HG02885 (cell line): ENCODE results near the gene CCDC50.

ENCODE experiments used
- ATAC-seq: cut with Tn5 transposase; IDR thresholded peaks from one replicate; pipeline ENCODE4 v1.9.1; 2021; ENCODE audit warnings: mild to moderate bottlenecking; ENCODE audit not compliant: unreplicated experiment, poor library complexity

CCDC50 gene

GRCh38 chr3:191345334-191345733 lies 16.1 kb downstream of the CCDC50 start:
- no peak for ATAC-seq

- no peak for ATAC-seq
Observed at GRCh38 chr3:191347228-191347627, 18.0 kb downstream of the CCDC50 start.

- no peak for ATAC-seq
Observed at GRCh38 chr3:191348098-191348497, 18.9 kb downstream of the CCDC50 start.

- ATAC-seq, result no peak
Observed at GRCh38 chr3:191350396-191351090, 21.3 kb downstream of the CCDC50 start.

GRCh38 chr3:191352014-191352413 lies 22.8 kb downstream of the CCDC50 start:
- ATAC-seq, result no peak

- no peak for ATAC-seq
Observed at GRCh38 chr3:191353022-191353777, 24.0 kb downstream of the CCDC50 start.

GRCh38 chr3:191355406-191355805 lies 26.2 kb downstream of the CCDC50 start:
- peak; percentile 80 for ATAC-seq

GRCh38 chr3:191356631-191357439 lies 27.6 kb downstream of the CCDC50 start:
- peak; percentile 23 for ATAC-seq

- no peak for ATAC-seq
Observed at GRCh38 chr3:191357909-191358308, 28.7 kb downstream of the CCDC50 start.

- ATAC-seq, result peak; percentile 42
Observed at GRCh38 chr3:191358929-191359328, 29.7 kb downstream of the CCDC50 start.

GRCh38 chr3:191360620-191361019 lies 31.4 kb downstream of the CCDC50 start:
- no peak for ATAC-seq

GRCh38 chr3:191361456-191361855 lies 32.3 kb downstream of the CCDC50 start:
- no peak for ATAC-seq

- ATAC-seq, result no peak
Observed at GRCh38 chr3:191362037-191362436, 32.8 kb downstream of the CCDC50 start.

- no peak for ATAC-seq
Observed at GRCh38 chr3:191362524-191363090, 33.4 kb downstream of the CCDC50 start.

- ATAC-seq, result no peak
Observed at GRCh38 chr3:191363221-191363620, 34.0 kb downstream of the CCDC50 start.

- no peak for ATAC-seq
Observed at GRCh38 chr3:191366675-191367074, 37.5 kb downstream of the CCDC50 start.

GRCh38 chr3:191368755-191369615 lies 39.8 kb downstream of the CCDC50 start:
- ATAC-seq, result no peak

- ATAC-seq, result no peak
Observed at GRCh38 chr3:191369616-191370010, 40.4 kb downstream of the CCDC50 start.

- no peak for ATAC-seq
Observed at GRCh38 chr3:191372122-191372521, 42.9 kb downstream of the CCDC50 start.

GRCh38 chr3:191373327-191373726 lies 44.1 kb downstream of the CCDC50 start:
- no peak for ATAC-seq
